HG03175 (cell line): ENCODE data around the gene ARID3A.
A peak's percentile ranks its signal among the peaks of the same experiment; 100 is the strongest.

Experiments
- ATAC-seq: cut with Tn5 transposase; IDR thresholded peaks from one replicate; pipeline ENCODE4 v1.9.1; 2021; ENCODE audit warnings: mild to moderate bottlenecking, moderate library complexity; ENCODE audit not compliant: unreplicated experiment

Gene ARID3A

GRCh38 chr19:911197-912033 lies 14.4 kb upstream of the ARID3A start:
- no peak for ATAC-seq

GRCh38 chr19:912181-913079 lies 13.4 kb upstream of the ARID3A start:
- ATAC-seq: peak; percentile 7

- ATAC-seq: peak; percentile 57
These were observed 12.6 kb upstream of the ARID3A start, which contains the start of gene R3HDM4 for GRCh38 chr19:913080-913748. R3HDM4 (minus strand) TSS chr19:913219; CDS start chr19:913157, 62 bp downstream.

- ATAC-seq: no peak
These were observed 9.1 kb upstream of the ARID3A start for GRCh38 chr19:916645-917322.

GRCh38 chr19:917323-918151 lies 8.3 kb upstream of the ARID3A start, which contains the start of gene KISS1R:
KISS1R (plus strand) TSS chr19:917333; CDS start chr19:917503, 170 bp downstream.
- ATAC-seq: no peak

GRCh38 chr19:918152-918437 lies 7.7 kb upstream of the ARID3A start:
- ATAC-seq: no peak

GRCh38 chr19:918481-919198 lies 7.2 kb upstream of the ARID3A start:
- no peak for ATAC-seq

GRCh38 chr19:919199-920050 lies 6.4 kb upstream of the ARID3A start:
- no peak for ATAC-seq

GRCh38 chr19:920051-920864 lies 5.6 kb upstream of the ARID3A start:
- ATAC-seq: no peak

GRCh38 chr19:924553-925086 lies 1.2 kb upstream of the ARID3A start:
- ATAC-seq: no peak

GRCh38 chr19:925087-925525 lies 729 bp upstream of the ARID3A start:
- peak; percentile 43 for ATAC-seq

GRCh38 chr19:926323-926588 lies 421 bp downstream of the ARID3A start:
- no peak for ATAC-seq

GRCh38 chr19:926589-927350 lies 935 bp downstream of the ARID3A start:
- no peak for ATAC-seq

GRCh38 chr19:927351-927779 lies 1.5 kb downstream of the ARID3A start:
- no peak for ATAC-seq

- ATAC-seq: no peak
These were observed 2.1 kb downstream of the ARID3A start for GRCh38 chr19:927780-928401.
